K562 (cell line): ENCODE results near the gene RNF213. TPM values are rescaled to one million over a fixed set of nuclear protein-coding genes. Genes with fewer than 3 reads are reported as not detected.
A peak's percentile ranks its signal among the peaks of the same experiment; 100 is the strongest.

Experiments
- ATAC-seq: fragments of 200-7000 bp; cut with Tn5 transposase; 3 replicates; pipeline ENCODE4 v1.9.1; 2020; ENCODE audit warnings: moderate library complexity
- BruUV-seq: library from RNA; stranded (reverse); fragments of 400-500 nt; replicated peaks from 2 replicates; lab custom pipeline; 2021; lab: Mats Ljungman, UMichigan
- CTCF ChIA-PET: fragments of 300-600 bp; formaldehyde crosslinking; extraction: SDS; loops from one replicate; lab custom pipeline; 2021; ENCODE audit warnings: low intra/inter-chr PET ratio; lab: Yijun Ruan, JAX
- POLR2A ChIA-PET: fragments of 300-600, 350-650 bp; sonication (Branson Sonifier 250); formaldehyde crosslinking; extraction: SDS; loops from one replicate; lab custom pipeline; 2021; ENCODE audit warnings: antibody characterized with exemption, inconsistent platforms; lab: Yijun Ruan, JAX
- DNase-seq, 4 experiments: peaks; one replicate each; pipeline versions ENCODE4 v3.0.0 to v3.0.0-alpha.2; 2011 to 2018; ENCODE audit warnings: low spot score in 3 of 4, mixed read lengths in 3 of 4; ENCODE audit errors: extremely low read depth in 1 of 4
- FAIRE-seq: peaks from 2 replicates; lab custom pipeline; 2011; peaks lifted over from hg19 to GRCh38; lab: Jason Lieb, UNC
- H2AFZ ChIP-seq: 2 replicates; pipeline ENCODE4 v1.6.0; 2011; ENCODE audit warnings: low read depth, low read length, control low read depth, inconsistent platforms
- H3K27ac ChIP-seq: fragments of 200-600 bp; 3 replicates; pipeline ENCODE4 v1.8.0; 2011; ENCODE audit warnings: low read depth, mild to moderate bottlenecking, control low read depth, inconsistent platforms, low read length, moderate library complexity, mixed read lengths; ENCODE audit errors: extremely low read depth
- H3K27me3 ChIP-seq, 2 experiments: fragments of 300-600 bp in 1 of 2; 2 replicates in 1 of 2; 3 replicates in 1 of 2; pipeline versions ENCODE4 v1.6.0 to v1.8.0; 2011; ENCODE audit warnings: inconsistent platforms in 2 of 2, low read length in 2 of 2, mild to moderate bottlenecking in 1 of 2, mixed read lengths in 1 of 2, moderate library complexity in 1 of 2; ENCODE audit not compliant: control insufficient read depth in 2 of 2, insufficient read depth in 2 of 2
- H3K36me3 ChIP-seq: fragments of 300-600 bp; 3 replicates; pipeline ENCODE4 v1.8.0; 2011; ENCODE audit warnings: mild to moderate bottlenecking, low read length, inconsistent platforms; ENCODE audit not compliant: control insufficient read depth, insufficient read depth
- H3K4me1 ChIP-seq, 2 experiments: fragments of 200-600 bp in 1 of 2; replicated peaks in 1 of 2; 2 replicates in 1 of 2; 3 replicates in 1 of 2; pipeline versions ENCODE4 v1.5.1 to v1.8.0; 2011; ENCODE audit warnings: inconsistent platforms in 2 of 2, low read length in 2 of 2, mild to moderate bottlenecking in 1 of 2, mixed read lengths in 1 of 2, moderate library complexity in 1 of 2; ENCODE audit not compliant: control insufficient read depth in 2 of 2, insufficient read depth in 2 of 2
- H3K4me2 ChIP-seq: 2 replicates; pipeline ENCODE4 v1.6.1; 2011; ENCODE audit warnings: low read length, control low read depth, inconsistent platforms, mixed read lengths; ENCODE audit not compliant: insufficient read depth
- H3K4me3 ChIP-seq: fragments of 200-600 bp; sonication (generic), shearing (Covaris generic); 2 replicates; pipeline ENCODE4 v1.5.1; 2016; ENCODE audit warnings: control low read depth, inconsistent platforms
- H3K79me2 ChIP-seq: fragments of 200-600 bp; 3 replicates; pipeline ENCODE4 v1.8.0; 2011; ENCODE audit warnings: low read length, inconsistent platforms; ENCODE audit not compliant: control insufficient read depth, insufficient read depth
- H3K9ac ChIP-seq, 2 experiments: 2 replicates each; pipeline versions ENCODE4 v1.6.0 to v1.6.1; 2011; ENCODE audit warnings: low read depth in 2 of 2, low read length in 2 of 2, control low read depth in 1 of 2, inconsistent platforms in 1 of 2, mild to moderate bottlenecking in 1 of 2, mixed read lengths in 1 of 2; ENCODE audit not compliant: insufficient read depth in 1 of 2
- H3K9me1 ChIP-seq: one replicate; pipeline ENCODE4 v1.6.0; 2011; ENCODE audit warnings: inconsistent platforms, mild to moderate bottlenecking, low read length, moderate library complexity; ENCODE audit not compliant: control insufficient read depth, insufficient read depth
- H3K9me3 ChIP-seq: replicated peaks from 2 replicates; pipeline ENCODE4 v1.5.1; 2011; ENCODE audit warnings: low read depth, low read length, inconsistent platforms; ENCODE audit not compliant: control insufficient read depth, insufficient read depth
- H4K20me1 ChIP-seq: replicated peaks from 2 replicates; pipeline ENCODE4 v1.6.1; 2011; ENCODE audit warnings: low read length, inconsistent platforms, mixed read lengths; ENCODE audit not compliant: control insufficient read depth, insufficient read depth
- GTF2F1 ChIP-seq: IDR thresholded peaks from 2 replicates; pipeline ENCODE4 v1.6.1; 2011; ENCODE audit warnings: low read depth, low read length, improper control_type of control experiment
- HMGN3 ChIP-seq: IDR thresholded peaks from 2 replicates; pipeline ENCODE4 v1.6.1; 2011; ENCODE audit warnings: borderline replicate concordance, low read depth, mild to moderate bottlenecking, mixed read lengths, low read length; ENCODE audit not compliant: insufficient read length; ENCODE audit errors: extremely low read depth
- JUND ChIP-seq, 2 experiments: IDR thresholded peaks; 2 replicates in 1 of 2; 3 replicates in 1 of 2; pipeline ENCODE4 v1.6.1; 2011; ENCODE audit warnings: borderline replicate concordance in 2 of 2, low read depth in 2 of 2, low read length in 2 of 2, improper control_type of control experiment in 1 of 2, missing biosample characterization in 1 of 2, missing genetic modification characterization in 1 of 2, missing genetic modification reagents in 1 of 2
- KDM4B ChIP-seq, 2 experiments: fragments of 450-650 bp in 1 of 2; sonication (generic) in 1 of 2; IDR thresholded peaks; 2 replicates each; pipeline ENCODE4 v1.6.1; 2016 to 2017; ENCODE audit warnings: borderline replicate concordance in 2 of 2, antibody characterized with exemption in 1 of 2, low read depth in 1 of 2, mild to moderate bottlenecking in 1 of 2
- MITF ChIP-seq: IDR thresholded peaks from 2 replicates; pipeline ENCODE4 v1.6.1; 2014; ENCODE audit warnings: antibody characterized with exemption
- PHF20 ChIP-seq: fragments of 450-650 bp; IDR thresholded peaks from 2 replicates; pipeline ENCODE4 v1.6.1; 2018; ENCODE audit not compliant: partially characterized antibody
- POLR2G ChIP-seq: fragments of 200-400 bp; formaldehyde crosslinking; IDR thresholded peaks from 2 replicates; pipeline ENCODE4 v1.6.1; 2017; ENCODE audit warnings: low read depth, mild to moderate bottlenecking, antibody characterized with exemption, low read length, moderate library complexity
- RBFOX2 ChIP-seq: fragments of 200-400 bp; formaldehyde crosslinking; IDR thresholded peaks from 2 replicates; pipeline ENCODE4 v1.6.1; 2017; ENCODE audit warnings: low read depth, mild to moderate bottlenecking, low read length, moderate library complexity
- TOE1 ChIP-seq, 2 experiments: fragments of 450-650 bp in 1 of 2; sonication (generic) in 1 of 2; formaldehyde crosslinking in 1 of 2; IDR thresholded peaks; 2 replicates each; pipeline versions ENCODE4 v1.7.1 to v1.8.0; 2016 to 2022; ENCODE audit warnings: borderline replicate concordance in 2 of 2, mild to moderate bottlenecking in 2 of 2, antibody characterized with exemption in 1 of 2, inconsistent platforms in 1 of 2, low read depth in 1 of 2, missing genetic modification reagents in 1 of 2, moderate library complexity in 1 of 2
- TRIM28 ChIP-seq: fragments of 450-650 bp; IDR thresholded peaks from 2 replicates; pipeline ENCODE4 v1.6.1; 2017
- ZBTB8A ChIP-seq: fragments of 450-650 bp; IDR thresholded peaks from 2 replicates; pipeline ENCODE4 v1.6.1; 2018; ENCODE audit warnings: mild to moderate bottlenecking, moderate library complexity; ENCODE audit not compliant: partially characterized antibody
- ZNF444 ChIP-seq: fragments of 250-450 bp; sonication (Bioruptor Pico); IDR thresholded peaks from 2 replicates; pipeline ENCODE4 v1.4.0; 2020; ENCODE audit warnings: mild to moderate bottlenecking, moderate library complexity
- ZNF57 ChIP-seq: fragments of 450-650 bp; formaldehyde crosslinking; IDR thresholded peaks from 2 replicates; pipeline ENCODE4 v1.4.0; 2020; ENCODE audit warnings: mild to moderate bottlenecking, moderate library complexity
- ZNF696 ChIP-seq: fragments of 250-450 bp; sonication (Bioruptor Pico); conservative IDR thresholded peaks from 2 replicates; pipeline ENCODE4 v1.4.0; 2020; ENCODE audit warnings: mild to moderate bottlenecking, moderate library complexity
- ZNF76 ChIP-seq: fragments of 250-450 bp; sonication (Bioruptor Pico); IDR thresholded peaks from 2 replicates; pipeline ENCODE4 v1.4.0; 2020; ENCODE audit warnings: mild to moderate bottlenecking, moderate library complexity, borderline replicate concordance
- ZNF79 ChIP-seq: fragments of 250-450 bp; sonication (Bioruptor Pico); IDR thresholded peaks from 2 replicates; pipeline ENCODE4 v1.4.0; 2020; ENCODE audit warnings: low read depth, mild to moderate bottlenecking, moderate library complexity
- WGBS: fragments of 100-300 bp; shearing (Covaris generic); methylation state at CpG from one replicate; pipeline ENCODE4 v1.1.6; 2016; ENCODE audit warnings: low coverage, mixed read lengths; ENCODE audit not compliant: insufficient coverage; ENCODE audit errors: missing lambda C conversion rate; 5-methylcytosine and 5-hydroxymethylcytosine counted together
- in situ Hi-C: fragments of 300-500 bp; cut with MboI; formaldehyde crosslinking; loops from 4 replicates; pipeline ENCODE4 v1.15.0; 2018; ENCODE audit warnings: inconsistent platforms, mixed read lengths
- intact Hi-C: fragments of 100-400 bp; cut with micrococcal nuclease; formaldehyde crosslinking; loops from 2 replicates; pipeline ENCODE4 v1.14.2; 2022
- polyA plus RNA-seq, 8 experiments: library from polyadenylated mRNA; depleted of rRNA in 4 of 8; stranded (reverse) in 5 of 8; unstranded in 3 of 8; fragments of >200 nt; fragmentation: Nextera tagmentation in 2 of 8; fragmentation: Illumina TruSeq in 1 of 8; extraction: Ambion mirVana in 2 of 8; extraction: Trizol in 1 of 8; gene quantifications; 2 replicates each; pipeline versions ENCODE4 v1.2.1 to v1.2.3, GENCODE V29; 2011 to 2014; ENCODE audit warnings: inconsistent platforms in 1 of 8, missing spikeins in 1 of 8
- total RNA-seq, 7 experiments: library from RNA; depleted of rRNA in 6 of 7; stranded (reverse); fragments of >200 nt in 6 of 7; fragmentation: Illumina TruSeq in 2 of 7; extraction: Trizol in 2 of 7; gene quantifications; 2 replicates each; pipeline versions ENCODE4 v1.2.1 to v1.2.3, GENCODE V29; 2011 to 2021; ENCODE audit warnings: low replicate concordance in 1 of 7
- TF ChIP-seq, protein P1 (sequence below): fragments of 250-450 bp; sonication (Bioruptor Pico); IDR thresholded peaks from 2 replicates; pipeline ENCODE4 v1.4.0; 2020; ENCODE audit warnings: borderline replicate concordance

RNF213 gene
- total and polyA plus RNA-seq, 9 of the 15 experiments (the other 6 are each of a cell fraction or from before 2014, with no cell fraction given): 5.3 to 33.6 (median 17.9) TPM

DNA sequence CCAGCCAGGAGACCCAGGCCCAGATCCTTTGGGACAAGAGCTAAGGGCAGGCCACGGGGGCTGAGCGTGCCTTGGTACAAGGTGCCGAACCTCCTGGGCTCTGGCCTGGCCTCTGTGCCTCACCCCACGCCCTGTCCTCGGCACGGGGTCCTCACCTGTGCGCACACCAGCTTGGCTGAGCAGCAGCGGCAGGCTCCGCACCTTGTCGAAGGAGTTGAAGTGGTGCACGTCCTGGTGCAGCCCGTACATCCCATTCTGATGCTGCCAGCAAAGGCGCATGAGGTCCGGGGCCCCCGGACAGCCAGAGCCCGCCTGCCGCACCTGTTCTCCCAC lies 45.8 kb upstream of the RNF213 start:
- Histone ChIP-seq H4K20me1 (0 out of 2 replicates have a peak, but pooled peaks cover 7% of the 10 kb centered on the region), H3K4me3 (no peak overlapping the region), H3K4me2 (no peak overlapping the region), H3K9ac (no peak overlapping the region), H3K36me3 (peaks cover 38% of the 10 kb centered on the region; the same call in 1 of the 3 replicates), H3K79me2 (peaks cover 3% of the 10 kb centered on the region; the same call in 1 of the 3 replicates), H3K27ac (no peak overlapping the region), H3K9me3 (no peaks in the 10 kb centered on the region), H2AFZ (no peak overlapping the region), H3K4me1 (peaks cover 7 to 33% of the 10 kb centered on the region in 2 experiments; a peak in 4 of 5 replicates), H3K9me1 (no peaks in the 10 kb centered on the region), H3K27me3 (no peaks in the 10 kb centered on the region)
- POLR2A ChIA-PET: no interaction called here
- 85% methylated on average over 14 of the region's 17 CpGs for WGBS
- TF ChIP-seq ZNF76 (CRISPR knock-in tag) (no peak), ZBTB8A (no peak), ZNF696 (CRISPR knock-in tag) (no peak), KDM4B (IDR thresholded peaks at IDR 0.05; ENCODE audit: borderline replicate concordance in 2 of 2, low read depth in 1 of 2) (no peak), RBFOX2 (0 out of 2 replicates have a peak, but pooled peaks have one; percentile 15), HMGN3 (no peak), JUND (IDR thresholded peaks at IDR 0.05; ENCODE audit: borderline replicate concordance, low read depth, low read length) (no peak), JUND (tag; IDR thresholded peaks at IDR 0.05; ENCODE audit: borderline replicate concordance, low read depth, low read length) (no peak), ZNF57 (CRISPR knock-in tag) (no peak), TRIM28 (no peak), MITF (no peak), PHF20 (no peak), POLR2G (peak; percentile 40; the same call in 1 of the 2 replicates), TOE1 (IDR thresholded peaks at IDR 0.05; ENCODE audit: borderline replicate concordance) (no peak), TOE1 (CRISPR knock-in tag; IDR thresholded peaks at IDR 0.05; ENCODE audit: borderline replicate concordance, low read depth) (no peak), ZNF79 (CRISPR knock-in tag) (no peak), GTF2F1 (no peak), ZNF444 (CRISPR knock-in tag) (no peak)
- TF ChIP-seq, protein P1, sequence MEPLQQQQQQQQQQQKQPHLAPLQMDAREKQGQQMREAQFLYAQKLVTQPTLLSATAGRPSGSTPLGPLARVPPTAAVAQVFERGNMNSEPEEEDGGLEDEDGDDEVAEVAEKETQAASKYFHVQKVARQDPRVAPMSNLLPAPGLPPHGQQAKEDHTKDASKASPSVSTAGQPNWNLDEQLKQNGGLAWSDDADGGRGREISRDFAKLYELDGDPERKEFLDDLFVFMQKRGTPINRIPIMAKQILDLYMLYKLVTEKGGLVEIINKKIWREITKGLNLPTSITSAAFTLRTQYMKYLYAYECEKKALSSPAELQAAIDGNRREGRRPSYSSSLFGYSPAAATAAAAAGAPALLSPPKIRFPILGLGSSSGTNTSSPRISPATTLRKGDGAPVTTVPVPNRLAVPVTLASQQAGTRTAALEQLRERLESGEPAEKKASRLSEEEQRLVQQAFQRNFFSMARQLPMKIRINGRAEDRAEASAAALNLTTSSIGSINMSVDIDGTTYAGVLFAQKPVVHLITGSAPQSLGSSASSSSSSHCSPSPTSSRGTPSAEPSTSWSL (CRISPR knock-in tag): no peak
- no TSS peak for BruUV-seq
- no peak for FAIRE-seq
- in situ Hi-C loops (no loop called here), intact Hi-C loops (no loop called here)
- CTCF ChIA-PET: no interaction called here
- no peak for ATAC-seq
- no peak for DNase-seq
